GM18507 (cell line): ENCODE data around the gene LMO1.

Experiments used
- DNase-seq: peaks from one replicate; pipeline ENCODE4 v3.0.0; 2011; ENCODE audit warnings: low read depth; ENCODE audit not compliant: insufficient read length; ENCODE audit errors: extremely low spot score
- FAIRE-seq: peaks from 2 replicates; lab custom pipeline; 2011; peaks lifted over from hg19 to GRCh38; lab: Jason Lieb, UNC

The LMO1 gene

DNA sequence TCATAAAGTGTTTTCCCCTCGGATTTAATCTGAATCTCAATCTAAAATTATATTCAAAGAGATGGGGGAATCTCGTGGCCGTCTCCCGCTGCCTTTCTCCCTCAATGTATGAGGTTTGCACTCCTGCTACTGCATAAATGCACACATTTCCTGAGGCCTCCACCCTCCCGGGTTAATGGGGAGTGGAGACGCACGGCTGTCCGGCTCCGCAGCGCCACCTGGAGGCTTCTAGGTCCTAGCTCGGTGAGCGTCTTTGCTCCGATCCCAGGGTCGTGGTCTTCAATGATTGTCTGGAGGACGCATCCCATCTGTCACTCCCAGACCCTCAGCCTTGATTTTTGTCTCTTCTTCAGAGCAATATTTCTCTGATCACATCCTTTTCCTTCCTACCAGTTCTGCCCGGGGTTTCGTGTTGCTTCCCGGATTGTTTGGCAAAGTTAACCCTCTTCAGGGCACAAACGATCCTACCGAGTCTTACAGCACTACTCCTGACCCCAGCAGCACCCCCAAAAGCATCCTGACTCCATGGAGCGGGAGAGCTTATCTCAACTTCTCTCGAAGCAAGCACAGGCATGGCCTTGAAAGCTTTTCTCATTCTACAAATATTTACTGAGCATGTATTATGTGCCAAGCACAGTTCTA lies at the start of gene LMO1:
LMO1 (minus strand) TSS at position 110 of the 642 bp plus-strand sequence. CDS start 516 bp downstream, outside the sequence.
- peak; percentile 88 for FAIRE-seq
- DNase-seq: peak; percentile 61

DNA sequence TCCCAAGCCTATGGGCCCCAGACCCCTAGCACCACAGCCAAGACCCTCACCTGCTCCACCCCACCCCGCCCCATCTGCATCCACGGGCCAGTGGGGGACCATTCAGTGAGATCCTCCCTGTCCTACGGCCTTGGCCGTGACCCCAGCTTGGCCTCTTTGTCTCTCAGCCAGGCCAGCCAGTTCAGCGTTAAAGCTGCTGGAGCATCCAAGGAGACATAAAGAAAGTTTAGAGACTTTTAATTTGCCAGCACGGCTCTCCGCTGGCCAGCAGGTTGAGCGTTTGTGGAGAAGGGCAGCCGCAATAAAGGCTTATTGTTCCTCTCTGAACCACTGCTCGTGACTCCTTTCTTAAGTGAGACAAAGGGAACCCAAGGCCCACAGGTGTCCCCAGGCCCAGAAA lies 49.3 kb upstream of the LMO1 start:
- FAIRE-seq (no peak), DNase-seq (no peak)

DNA sequence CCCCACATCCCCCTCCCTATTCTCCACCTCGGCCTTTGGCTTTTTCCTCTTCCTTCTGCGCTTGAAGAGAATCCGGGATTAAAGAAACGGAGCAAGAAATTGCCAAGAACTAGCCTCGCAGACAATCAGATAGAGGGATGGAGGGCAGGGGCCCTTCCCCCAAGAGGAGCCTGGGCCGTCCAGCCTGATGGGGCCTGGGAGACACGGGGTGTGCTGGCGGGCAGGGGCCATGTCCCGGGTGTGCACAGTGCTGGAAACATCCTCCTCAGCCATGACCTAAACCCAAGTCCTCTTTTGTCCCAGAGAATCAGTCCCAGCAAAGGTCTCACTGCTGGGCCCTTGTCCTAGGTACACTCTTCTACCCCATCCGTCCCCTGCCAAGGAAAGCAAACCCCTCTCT lies 47.7 kb upstream of the LMO1 start:
- no peak for DNase-seq
- FAIRE-seq: no peak

DNA sequence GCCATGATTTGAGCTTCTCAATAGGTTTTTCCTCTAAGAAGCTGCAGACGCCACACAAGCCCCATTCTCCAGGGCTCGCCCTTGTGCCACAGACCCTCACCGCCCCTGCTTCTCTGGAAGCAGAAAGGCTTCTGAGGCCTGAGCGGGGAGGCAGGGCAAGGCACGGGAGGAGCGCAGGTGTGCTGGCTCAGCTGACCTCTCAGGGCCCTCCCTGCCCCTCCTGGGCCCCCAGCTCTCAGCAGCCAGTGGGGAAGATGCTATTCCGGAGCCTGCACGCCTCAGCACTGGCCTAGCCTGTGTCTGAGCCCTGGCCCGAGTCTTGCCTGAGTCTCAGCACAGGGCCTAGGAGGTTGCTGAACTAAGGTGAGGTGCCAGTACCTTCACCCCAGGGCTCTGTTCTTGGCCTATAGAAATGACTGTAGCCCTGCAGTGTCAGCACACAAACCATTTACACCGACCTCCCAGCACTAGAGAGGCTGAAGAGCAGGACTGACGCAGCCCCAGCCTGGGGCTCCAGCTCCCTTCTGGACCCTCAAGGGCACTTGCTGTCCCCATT lies 47.1 kb upstream of the LMO1 start:
- DNase-seq (no peak), FAIRE-seq (no peak)

DNA sequence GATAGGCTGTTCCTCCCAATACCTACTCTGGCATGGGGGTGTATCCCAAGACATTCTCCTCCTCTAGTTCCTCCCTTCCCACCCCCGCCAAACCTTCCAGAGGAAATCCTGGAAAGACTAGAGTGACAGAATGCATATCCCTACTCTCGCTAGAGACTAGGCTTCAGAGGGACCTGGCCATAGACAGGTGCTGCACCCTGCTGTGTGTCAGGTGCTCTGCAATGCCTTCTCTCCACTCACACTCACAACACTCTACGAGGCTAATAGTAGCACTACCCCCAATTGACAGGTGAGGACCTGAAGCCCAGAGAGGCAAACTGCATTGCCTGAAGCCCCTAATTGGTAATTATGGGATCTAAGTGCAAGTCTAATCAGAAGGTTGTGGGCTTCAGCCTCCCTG lies 46.2 kb upstream of the LMO1 start:
- DNase-seq: no peak
- no peak for FAIRE-seq

DNA sequence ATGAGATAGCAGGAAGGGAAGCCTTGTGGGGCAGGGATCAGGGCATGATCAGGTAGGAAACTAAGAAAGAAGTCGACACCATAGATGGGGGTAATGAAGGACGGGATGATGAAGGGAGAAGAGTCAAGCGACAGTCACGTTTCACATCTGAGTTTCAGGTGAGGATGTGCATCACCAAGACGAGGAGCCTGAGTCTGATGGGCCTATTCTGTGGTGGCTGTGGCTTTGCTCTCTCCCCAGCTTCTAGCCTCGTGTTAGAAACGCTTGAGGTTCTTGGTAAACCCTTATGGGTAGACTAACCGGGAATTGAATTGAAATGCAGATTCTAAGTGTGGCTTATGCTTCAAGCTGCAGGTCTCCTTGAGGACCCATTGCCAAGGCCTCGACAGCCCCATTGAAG lies 45.6 kb upstream of the LMO1 start:
- FAIRE-seq (no peak), DNase-seq (no peak)

DNA sequence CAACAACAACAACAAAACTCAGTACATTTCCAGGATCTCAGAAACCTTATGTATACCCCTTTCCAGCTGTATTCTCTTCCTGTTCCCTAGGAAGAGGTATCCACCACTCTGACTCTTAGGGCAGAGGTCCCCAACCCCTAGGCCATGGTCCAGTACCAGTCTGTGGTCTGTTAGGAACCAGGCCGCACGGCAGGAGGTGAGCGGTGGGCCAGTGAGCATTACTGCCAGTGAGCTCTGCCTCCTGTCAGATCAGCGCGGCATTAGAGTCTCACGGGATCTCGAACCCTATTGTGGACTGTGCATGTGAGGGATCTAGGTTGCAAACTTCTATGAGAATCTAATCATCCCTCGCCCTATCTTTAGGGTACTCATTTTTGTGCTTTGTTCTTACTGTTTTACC lies 43.9 kb upstream of the LMO1 start:
- DNase-seq: no peak

DNA sequence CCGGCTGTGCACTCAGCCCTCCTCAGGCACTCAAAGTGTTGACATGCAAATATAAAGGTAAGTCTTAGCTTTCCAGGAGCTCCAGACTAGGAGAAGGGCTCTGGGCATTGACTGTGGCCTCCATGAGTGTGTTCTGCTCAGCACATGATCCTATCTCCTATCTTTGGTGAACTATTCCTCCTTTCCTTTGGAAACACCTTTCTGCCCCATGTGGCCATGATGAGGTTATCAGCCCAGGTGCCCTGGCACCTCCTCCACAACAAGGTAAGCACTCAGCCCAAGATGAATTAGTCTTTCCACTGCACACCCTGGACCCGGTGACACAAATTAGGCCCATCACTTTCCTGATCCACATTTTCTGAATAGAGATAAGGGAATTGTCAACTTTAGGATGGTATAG lies 37.9 kb upstream of the LMO1 start:
- DNase-seq: no peak
- no peak for FAIRE-seq

More for the DNA sequence above, 43.9 kb upstream of the LMO1 start:
- no peak for FAIRE-seq

DNA sequence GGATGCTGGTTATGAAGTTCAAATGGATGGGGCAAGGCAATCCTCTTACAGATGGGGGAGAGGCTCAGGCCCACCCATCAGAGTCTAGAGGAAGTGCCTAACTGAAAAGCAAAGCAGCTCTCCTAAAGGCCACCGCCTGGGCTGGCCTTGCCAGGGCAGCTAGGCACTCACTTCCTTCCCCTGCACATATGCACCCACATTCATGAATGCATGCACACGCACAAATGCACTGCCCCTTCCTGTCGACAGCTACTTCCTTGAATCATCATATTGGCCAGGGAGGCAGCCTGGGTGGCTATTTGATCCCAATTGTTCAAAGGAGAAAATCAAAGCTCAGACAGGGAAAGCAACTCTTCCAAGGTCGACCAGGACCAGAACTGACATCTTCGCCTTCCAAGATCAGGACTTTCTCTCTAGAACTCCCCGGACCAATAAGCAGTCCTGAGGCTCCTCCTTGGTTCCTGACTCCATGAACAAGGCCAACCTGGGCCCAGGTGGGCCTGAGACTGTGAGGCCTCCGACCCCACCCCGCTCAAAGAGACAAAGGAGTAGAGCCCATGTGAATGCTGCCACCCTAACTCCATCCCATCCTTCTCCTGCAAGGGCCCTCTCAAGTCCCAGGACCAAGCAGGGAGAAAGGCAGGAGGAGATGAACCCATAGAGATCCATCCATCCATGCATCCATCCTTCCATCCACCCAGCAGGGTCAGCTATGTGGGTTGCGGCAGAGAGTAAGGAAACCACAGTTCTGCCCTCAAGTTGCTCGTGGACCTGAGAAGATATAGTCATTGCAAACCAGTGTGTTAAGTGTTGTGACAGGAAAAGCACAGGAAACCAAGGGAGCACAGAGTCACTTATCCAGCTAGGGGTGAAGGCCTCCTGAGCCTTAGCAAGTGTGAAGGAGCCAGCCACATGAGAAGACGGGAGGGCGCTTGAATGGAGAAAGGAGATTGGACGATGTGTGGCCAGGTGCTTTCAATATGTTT lies 35.4 kb upstream of the LMO1 start:
- FAIRE-seq: no peak
- no peak for DNase-seq

DNA sequence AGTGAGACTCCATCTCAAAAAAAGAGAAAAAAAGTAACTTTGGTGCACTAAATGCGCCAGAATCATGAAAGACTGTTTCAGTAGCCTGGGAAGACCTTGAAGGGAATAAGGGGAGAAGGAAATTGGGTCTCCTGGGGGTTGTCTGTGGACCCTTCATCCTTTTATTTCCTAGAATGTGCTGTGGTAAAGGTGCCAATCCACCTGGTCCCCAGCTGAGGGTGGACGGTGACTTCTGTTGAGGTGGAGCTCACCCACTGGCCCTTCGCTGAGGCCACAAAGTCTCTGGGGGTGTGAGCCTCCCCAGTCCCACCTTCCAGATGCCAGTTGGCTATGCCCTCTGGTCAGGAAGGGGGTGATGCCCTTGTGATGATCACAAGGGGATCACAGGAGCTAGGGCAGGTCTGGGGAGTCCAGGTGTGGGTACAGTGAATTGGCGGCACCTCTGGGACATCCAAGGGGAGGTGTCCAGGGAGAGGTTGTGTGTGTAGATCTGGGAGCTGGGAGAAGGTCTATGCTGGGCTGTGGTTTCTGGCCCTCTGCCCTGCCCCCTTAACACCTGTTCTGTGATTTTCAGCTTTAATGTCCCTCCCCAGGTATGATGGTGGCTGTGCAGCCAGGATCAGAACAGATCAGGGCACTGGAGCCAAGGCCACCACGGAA lies 34.2 kb upstream of the LMO1 start:
- DNase-seq (no peak), FAIRE-seq (no peak)

DNA sequence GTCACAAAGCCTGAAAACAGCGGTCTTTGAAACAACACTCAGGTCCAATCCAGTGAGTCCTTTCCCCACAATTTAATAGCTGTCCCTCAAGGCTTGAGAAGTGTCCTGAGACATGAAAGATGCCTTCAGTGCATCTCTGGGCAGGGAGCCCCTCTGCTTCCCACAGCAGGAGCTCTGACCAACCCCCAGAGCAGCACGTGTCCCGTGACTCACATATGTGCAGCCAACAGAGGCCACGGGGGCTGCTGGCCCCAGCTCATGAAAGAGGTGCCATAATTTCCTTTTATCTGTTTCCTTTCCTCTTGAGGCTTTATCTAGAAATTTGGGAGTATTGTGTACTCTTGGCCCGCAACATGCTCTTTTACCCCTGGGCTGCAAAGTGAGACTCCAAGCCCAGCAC lies 33.2 kb upstream of the LMO1 start:
- FAIRE-seq: no peak

DNA sequence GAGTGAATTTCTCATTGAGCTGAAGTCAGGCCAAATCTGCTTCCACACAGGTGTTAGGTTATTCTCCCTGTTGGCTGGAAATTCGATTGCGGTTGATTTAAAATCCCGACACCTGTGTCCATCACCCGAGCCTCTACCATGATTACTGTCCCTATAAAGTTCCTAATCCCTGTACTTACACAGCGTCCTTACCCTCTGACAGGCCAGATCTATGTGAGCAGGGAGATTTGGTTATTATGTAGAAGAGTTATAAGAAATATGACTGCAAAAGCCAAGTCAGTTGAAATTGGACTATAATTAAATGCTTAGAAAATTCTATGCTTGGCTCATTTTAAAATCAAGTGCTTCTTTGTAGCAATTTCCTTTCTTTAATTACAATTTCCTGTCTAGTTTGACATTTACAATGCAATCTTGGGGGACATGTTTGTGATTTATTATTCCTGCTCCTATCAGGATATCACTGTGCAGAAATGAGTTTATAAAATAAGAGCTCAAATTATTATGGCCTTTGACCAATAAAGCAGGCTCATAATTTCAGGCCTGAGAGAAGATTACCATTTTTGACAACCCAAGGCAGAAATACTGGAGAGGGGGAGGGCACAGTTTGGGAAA lies 32.5 kb upstream of the LMO1 start:
- no peak for DNase-seq
- FAIRE-seq: no peak

More for the DNA sequence above, 33.2 kb upstream of the LMO1 start:
- DNase-seq: no peak

DNA sequence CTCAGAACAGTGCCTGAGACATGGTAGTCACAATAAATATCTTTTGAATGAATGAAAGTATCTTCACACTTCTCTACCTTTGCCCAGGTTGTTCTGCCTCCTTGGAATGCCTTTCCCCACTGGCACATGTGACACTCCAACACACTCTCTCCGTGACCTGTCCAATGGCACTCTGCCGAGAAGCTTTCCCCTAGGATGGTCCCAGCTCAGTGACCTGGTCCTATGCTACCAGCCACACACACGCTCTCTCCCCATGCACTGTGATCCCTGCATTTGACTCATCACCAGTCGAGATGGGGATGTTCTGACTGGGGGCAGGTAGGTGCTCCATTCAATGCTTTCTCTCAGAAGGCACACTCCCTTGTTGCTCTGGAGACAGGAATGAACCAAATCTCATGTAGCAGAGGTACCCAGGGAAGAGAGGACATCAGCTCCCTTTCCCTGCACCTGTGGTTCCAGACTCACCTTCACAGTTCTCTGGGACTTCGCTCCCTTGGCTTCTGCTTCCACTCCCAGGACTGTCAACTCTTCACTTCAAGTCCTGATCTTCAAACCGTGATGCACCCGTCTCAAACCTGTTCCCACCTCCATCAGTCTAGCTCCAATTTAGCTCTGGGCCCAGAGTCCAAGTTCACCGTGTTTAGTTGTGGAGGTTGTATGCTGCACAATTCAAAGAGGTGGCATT lies 30.7 kb upstream of the LMO1 start:
- no peak for FAIRE-seq

DNA sequence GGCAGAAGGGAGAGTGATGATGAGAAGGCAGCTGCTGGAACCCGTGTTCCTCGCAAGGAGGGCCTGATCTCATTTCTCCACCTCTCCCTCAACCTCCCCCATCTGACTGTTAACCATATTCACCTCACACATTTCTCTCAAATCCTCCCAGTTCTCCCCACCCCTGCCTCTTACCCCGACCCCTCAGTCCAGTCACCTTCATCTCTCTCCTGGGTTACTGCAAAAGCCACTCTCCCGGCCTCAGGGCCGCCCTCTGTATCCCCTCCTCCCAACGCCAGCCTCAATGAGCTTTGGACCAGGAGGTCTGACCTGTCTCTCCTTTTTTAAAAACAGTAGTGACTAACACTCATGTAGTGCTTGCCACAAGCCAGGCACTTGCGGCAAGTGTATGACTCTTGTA lies 29.5 kb upstream of the LMO1 start:
- DNase-seq: no peak
- no peak for FAIRE-seq

More for the DNA sequence above, 30.7 kb upstream of the LMO1 start:
- no peak for DNase-seq

DNA sequence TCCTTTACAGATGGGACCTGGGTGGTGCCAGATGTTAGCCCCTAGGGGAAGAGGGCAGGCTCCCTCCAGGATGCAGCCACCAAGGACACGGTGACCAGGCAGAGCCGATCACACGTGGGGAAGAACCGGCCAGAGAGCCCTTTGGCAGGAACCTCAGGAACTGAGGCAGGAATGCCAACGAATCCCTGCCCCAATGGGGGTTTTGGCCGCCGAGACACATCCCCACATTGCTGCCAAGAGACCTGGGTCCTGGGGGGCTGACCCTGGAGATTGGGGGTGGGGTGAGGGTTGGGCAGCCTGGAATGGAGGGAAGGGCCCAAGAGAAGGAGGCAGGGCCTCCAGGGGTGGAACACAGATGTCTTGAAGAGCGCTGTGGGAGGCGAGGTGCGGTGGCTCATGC lies 28.7 kb upstream of the LMO1 start:
- DNase-seq: no peak
- FAIRE-seq: no peak

DNA sequence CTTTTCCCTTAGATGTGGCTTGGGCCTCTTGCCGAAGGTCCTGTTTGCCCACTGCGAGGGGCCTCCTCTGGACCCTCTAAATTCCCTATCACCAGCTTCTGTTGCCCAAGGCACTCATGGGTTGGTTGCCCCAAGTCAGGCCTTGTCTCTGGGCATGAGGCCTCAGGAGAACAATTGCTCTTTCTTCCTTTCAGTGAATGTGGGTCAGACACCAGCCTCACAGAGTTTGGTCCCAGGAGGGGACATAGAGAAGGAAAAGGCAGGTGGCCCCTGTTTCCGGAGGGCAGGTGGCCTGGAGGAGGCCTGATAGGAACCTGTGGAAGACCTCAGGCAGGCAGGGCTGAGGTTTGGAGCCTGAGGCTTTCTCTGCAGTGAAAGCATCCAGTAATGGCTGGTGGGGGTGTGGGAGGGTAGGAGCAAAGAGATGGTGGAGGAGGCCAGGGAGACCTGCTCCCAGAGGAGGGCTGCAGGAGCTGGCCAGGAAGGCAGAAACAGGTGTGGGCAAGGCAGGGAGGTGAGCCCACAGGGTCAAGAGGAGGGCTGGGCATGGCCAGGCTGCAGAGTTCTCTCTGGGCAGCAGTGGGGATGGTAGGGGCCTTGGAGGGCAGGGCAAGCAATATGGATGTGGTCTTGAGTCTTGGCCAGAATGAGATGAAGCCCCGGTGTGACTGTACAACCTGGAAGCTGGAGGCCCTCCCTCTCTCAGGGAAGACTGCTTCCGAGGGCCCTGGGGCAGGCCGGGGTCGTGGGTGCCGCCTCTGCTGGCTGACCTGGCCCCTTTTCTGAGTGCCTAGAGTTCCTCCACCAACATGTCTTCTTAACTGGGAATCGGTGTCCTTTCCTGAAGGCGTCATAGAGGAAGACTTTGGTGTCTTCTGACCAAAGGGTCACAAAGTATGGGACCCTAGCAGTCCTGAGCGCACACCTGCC lies 28.0 kb upstream of the LMO1 start:
- FAIRE-seq (no peak), DNase-seq (no peak)

DNA sequence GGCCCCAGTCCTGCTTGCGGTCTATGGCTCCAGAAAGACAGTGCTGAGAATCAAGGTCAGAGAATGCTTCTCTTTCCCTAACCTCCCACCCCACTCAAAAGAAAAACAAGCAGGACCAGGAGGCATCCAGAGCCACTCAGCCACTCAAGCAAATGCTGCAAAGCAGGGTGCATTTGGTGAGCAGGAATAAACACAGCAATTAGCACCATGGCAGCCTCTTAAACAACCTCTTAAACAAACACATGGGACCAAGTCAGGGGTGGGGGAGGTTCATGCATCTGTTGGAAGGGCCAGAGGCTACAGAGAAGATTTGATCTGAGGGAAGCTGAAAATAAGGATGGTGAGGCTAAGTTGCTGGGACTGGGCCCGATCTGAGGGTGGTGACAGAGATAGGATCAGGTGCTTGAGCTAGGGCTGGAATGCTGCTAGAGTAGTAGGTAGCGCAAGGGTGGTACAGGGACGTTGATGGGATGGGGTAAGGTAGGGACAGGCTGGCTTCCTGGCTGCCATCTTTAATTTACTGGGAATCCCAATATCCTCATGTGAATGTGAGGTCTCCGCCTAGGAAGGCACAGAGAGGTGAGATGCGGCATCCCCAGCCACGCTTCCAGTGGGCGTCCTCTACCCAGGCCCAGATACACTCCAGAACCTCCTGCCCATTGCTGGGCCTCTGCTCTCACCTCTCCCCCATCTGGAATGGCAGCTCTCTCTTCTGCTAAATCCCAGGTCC lies 26.6 kb upstream of the LMO1 start:
- FAIRE-seq (no peak), DNase-seq (no peak)
